HepG2 (cell line): Measurements from ENCODE around the gene SFPQ.

Source experiments
- ELF1 ChIP-seq: sonication (generic); formaldehyde crosslinking; IDR thresholded peaks from 2 replicates; pipeline ENCODE4 v1.4.0; 2020; ENCODE audit warnings: missing genetic modification reagents
- GABPB1 ChIP-seq: IDR thresholded peaks from 2 replicates; pipeline ENCODE4 v1.6.1; 2016; ENCODE audit warnings: mild to moderate bottlenecking, missing genetic modification reagents, moderate library complexity, missing compliant biosample characterization
- SCMH1 ChIP-seq: sonication (generic); formaldehyde crosslinking; IDR thresholded peaks from 2 replicates; pipeline ENCODE4 v1.9.0; 2021; ENCODE audit warnings: missing genetic modification reagents, mild to moderate bottlenecking, borderline replicate concordance
- SIN3A ChIP-seq: IDR thresholded peaks from 2 replicates; pipeline ENCODE4 v1.6.1; 2011; ENCODE audit warnings: low read depth, mild to moderate bottlenecking, control low read depth, low read length, borderline replicate concordance
- SRSF9 ChIP-seq: fragments of 200-400 bp; formaldehyde crosslinking; IDR thresholded peaks from 2 replicates; pipeline ENCODE4 v1.6.1; 2018; ENCODE audit warnings: borderline replicate concordance, mild to moderate bottlenecking, low read depth, low read length; ENCODE audit not compliant: insufficient read depth, poor library complexity, severe bottlenecking
- TF ChIP-seq, protein P1 (sequence below): sonication (generic); formaldehyde crosslinking; IDR thresholded peaks from 2 replicates; pipeline ENCODE4 v1.4.0; 2020; ENCODE audit warnings: low read depth, mild to moderate bottlenecking, missing genetic modification reagents
- TF ChIP-seq, protein P2 (sequence below): sonication (generic); formaldehyde crosslinking; IDR thresholded peaks from 2 replicates; pipeline ENCODE4 v1.5.0; 2020; ENCODE audit warnings: mild to moderate bottlenecking, missing genetic modification reagents, moderate library complexity

DNA sequence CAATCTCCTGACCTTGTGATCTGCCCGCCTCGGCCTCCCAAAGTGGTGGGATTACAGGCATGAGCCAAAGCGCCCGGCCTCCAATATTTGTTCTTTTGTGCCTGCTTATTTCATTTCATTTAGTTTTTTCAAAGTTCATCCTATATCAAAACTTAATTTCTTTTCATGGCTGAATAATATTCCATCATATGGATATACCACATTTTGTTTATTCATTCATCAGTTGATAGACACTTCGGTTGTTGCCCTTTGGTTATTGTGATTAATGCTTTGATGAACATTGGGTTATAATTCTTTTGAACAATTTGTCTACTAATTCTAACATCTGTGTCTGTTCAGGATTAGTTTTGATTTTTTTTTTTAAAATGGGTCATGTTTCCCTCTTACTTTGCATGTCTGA lies 41.7 kb downstream of the SFPQ start:
- no peak for TF ChIP-seq SIN3A
- no peak for TF ChIP-seq SCMH1
- TF ChIP-seq, protein P1, sequence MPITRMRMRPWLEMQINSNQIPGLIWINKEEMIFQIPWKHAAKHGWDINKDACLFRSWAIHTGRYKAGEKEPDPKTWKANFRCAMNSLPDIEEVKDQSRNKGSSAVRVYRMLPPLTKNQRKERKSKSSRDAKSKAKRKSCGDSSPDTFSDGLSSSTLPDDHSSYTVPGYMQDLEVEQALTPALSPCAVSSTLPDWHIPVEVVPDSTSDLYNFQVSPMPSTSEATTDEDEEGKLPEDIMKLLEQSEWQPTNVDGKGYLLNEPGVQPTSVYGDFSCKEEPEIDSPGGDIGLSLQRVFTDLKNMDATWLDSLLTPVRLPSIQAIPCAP (CRISPR knock-in tag): no peak
- TF ChIP-seq SRSF9: no peak
- TF ChIP-seq, protein P2, sequence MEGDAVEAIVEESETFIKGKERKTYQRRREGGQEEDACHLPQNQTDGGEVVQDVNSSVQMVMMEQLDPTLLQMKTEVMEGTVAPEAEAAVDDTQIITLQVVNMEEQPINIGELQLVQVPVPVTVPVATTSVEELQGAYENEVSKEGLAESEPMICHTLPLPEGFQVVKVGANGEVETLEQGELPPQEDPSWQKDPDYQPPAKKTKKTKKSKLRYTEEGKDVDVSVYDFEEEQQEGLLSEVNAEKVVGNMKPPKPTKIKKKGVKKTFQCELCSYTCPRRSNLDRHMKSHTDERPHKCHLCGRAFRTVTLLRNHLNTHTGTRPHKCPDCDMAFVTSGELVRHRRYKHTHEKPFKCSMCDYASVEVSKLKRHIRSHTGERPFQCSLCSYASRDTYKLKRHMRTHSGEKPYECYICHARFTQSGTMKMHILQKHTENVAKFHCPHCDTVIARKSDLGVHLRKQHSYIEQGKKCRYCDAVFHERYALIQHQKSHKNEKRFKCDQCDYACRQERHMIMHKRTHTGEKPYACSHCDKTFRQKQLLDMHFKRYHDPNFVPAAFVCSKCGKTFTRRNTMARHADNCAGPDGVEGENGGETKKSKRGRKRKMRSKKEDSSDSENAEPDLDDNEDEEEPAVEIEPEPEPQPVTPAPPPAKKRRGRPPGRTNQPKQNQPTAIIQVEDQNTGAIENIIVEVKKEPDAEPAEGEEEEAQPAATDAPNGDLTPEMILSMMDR (CRISPR knock-in tag): no peak
- no peak for TF ChIP-seq GABPB1
- TF ChIP-seq ELF1 (CRISPR knock-in tag): no peak
